Tibial artery (tissue), 4 donors: ENCODE measurements around the gene GPR45.

Experiments
- DNase-seq, 2 donors: peaks; one replicate each; pipeline ENCODE4 v3.0.0-alpha.2; 2019
- H3K27ac ChIP-seq, 2 donors: fragments of 200-600 bp; sonication (generic) in 1 of 2; 1 replicate in 1 of 2; 2 replicates in 1 of 2; pipeline ENCODE4 v1.5.1; 2018 to 2019; ENCODE audit warnings: mild to moderate bottlenecking in 1 of 2
- H3K27me3 ChIP-seq, 2 donors: fragments of 200-600 bp; sonication (generic) in 1 of 2; one replicate each; pipeline versions ENCODE4 v1.5.1 to v1.6.0; 2016 to 2019
- H3K36me3 ChIP-seq, 3 donors: fragments of 200-600 bp; sonication (generic) in 2 of 3; one replicate each; pipeline ENCODE4 v1.5.1; 2016 to 2019; ENCODE audit warnings: mild to moderate bottlenecking in 2 of 3
- H3K4me1 ChIP-seq, 4 donors: fragments of 200-600 bp; sonication (generic) in 2 of 4; 1 replicate in 3 of 4; 2 replicates in 1 of 4; pipeline ENCODE4 v1.5.1; 2016 to 2019
- H3K4me3 ChIP-seq, 2 donors: fragments of 200-600 bp; sonication (generic) in 1 of 2; 1 replicate in 1 of 2; 2 replicates in 1 of 2; pipeline ENCODE4 v1.5.1; 2018 to 2019; ENCODE audit warnings: mild to moderate bottlenecking in 2 of 2
- H3K9me3 ChIP-seq, 3 donors: fragments of 200-600 bp; sonication (generic) in 1 of 3; one replicate each; pipeline ENCODE4 v1.5.1; 2016 to 2019
- intact Hi-C: fragments of 100-400 bp; cut with DNase I; formaldehyde crosslinking; loops from one replicate; pipeline ENCODE4 v1.15.0; 2023; ENCODE audit warnings: low total_unique reads
- TF ChIP-seq, protein P1 (sequence below), 2 experiments: fragments of 200-600 bp in 1 of 2; fragments of 450-650 bp in 1 of 2; IDR thresholded peaks; one replicate each; pipeline ENCODE4 v1.5.1; 2017 to 2019; ENCODE audit warnings: antibody characterized with exemption in 2 of 2, mild to moderate bottlenecking in 1 of 2, moderate library complexity in 1 of 2

Gene GPR45

DNA sequence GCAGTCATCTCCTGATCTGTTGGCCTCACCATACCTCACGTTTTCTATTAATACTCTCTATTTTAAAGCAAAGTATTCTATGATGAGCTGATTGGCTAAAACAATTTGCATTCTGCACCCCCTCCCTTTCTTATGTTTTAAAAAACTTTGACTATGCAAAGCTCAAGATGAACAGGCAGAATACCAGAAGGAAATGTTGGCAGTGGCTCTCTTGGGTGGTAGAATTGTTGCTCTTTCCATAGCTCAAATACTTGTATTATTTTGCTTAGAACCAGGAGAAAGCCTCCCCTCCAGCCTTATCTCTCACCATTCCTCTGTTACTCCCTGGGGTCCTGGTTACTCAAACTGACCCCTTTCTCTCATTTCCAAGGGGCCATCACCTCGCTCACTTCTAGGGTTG, 14.4 kb downstream of the GPR45 start:
- no peak overlapping the region for H3K4me3 ChIP-seq
- no peaks in the 10 kb centered on the region for H3K27me3 ChIP-seq
- no peaks in the 10 kb centered on the region for H3K36me3 ChIP-seq
- TF ChIP-seq, protein P1, sequence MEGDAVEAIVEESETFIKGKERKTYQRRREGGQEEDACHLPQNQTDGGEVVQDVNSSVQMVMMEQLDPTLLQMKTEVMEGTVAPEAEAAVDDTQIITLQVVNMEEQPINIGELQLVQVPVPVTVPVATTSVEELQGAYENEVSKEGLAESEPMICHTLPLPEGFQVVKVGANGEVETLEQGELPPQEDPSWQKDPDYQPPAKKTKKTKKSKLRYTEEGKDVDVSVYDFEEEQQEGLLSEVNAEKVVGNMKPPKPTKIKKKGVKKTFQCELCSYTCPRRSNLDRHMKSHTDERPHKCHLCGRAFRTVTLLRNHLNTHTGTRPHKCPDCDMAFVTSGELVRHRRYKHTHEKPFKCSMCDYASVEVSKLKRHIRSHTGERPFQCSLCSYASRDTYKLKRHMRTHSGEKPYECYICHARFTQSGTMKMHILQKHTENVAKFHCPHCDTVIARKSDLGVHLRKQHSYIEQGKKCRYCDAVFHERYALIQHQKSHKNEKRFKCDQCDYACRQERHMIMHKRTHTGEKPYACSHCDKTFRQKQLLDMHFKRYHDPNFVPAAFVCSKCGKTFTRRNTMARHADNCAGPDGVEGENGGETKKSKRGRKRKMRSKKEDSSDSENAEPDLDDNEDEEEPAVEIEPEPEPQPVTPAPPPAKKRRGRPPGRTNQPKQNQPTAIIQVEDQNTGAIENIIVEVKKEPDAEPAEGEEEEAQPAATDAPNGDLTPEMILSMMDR (IDR thresholded peaks at IDR 0.05): no peak
- intact Hi-C loops: no loop called here
- H3K27ac ChIP-seq: no peak overlapping the region
- no peak for DNase-seq
- no peaks in the 10 kb centered on the region for H3K4me1 ChIP-seq
- H3K9me3 ChIP-seq: no peaks in the 10 kb centered on the region

DNA sequence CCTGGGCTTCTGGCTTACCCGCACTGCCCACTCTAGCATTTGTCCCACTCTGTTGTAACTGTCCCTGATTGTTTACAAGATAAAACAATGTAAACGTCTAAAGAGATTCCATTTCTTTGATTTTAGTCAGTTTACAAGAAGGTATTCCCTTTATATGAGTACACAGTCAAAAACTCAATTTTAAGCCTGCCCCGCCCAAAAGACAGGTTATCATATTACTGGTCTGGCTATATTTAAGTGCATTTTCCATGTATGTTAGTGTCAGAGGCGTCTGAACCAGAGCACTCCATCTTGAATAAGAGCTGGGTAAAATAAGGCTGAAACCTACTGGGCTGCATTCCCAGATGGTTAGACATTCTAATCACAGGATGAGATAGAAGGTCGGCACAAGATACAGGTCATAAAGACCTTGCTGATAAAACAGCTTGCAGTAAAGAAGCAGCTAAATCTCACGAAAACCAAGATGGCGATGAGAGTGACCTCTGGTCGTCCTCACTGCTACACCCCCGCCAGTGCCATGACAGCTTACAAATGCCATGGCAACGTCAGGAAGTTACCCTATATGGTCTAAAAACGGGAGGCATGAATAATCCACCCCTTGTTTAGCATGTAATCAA, 15.0 kb downstream of the GPR45 start:
- intact Hi-C loops: no loop called here
- no peak for DNase-seq
- no peaks in the 10 kb centered on the region for H3K27me3 ChIP-seq
- H3K36me3 ChIP-seq: no peaks in the 10 kb centered on the region
- H3K27ac ChIP-seq: no peak overlapping the region
- H3K4me1 ChIP-seq: no peaks in the 10 kb centered on the region
- H3K4me3 ChIP-seq: no peak overlapping the region
- H3K9me3 ChIP-seq: no peaks in the 10 kb centered on the region
- TF ChIP-seq, protein P1 (IDR thresholded peaks at IDR 0.05): no peak

DNA sequence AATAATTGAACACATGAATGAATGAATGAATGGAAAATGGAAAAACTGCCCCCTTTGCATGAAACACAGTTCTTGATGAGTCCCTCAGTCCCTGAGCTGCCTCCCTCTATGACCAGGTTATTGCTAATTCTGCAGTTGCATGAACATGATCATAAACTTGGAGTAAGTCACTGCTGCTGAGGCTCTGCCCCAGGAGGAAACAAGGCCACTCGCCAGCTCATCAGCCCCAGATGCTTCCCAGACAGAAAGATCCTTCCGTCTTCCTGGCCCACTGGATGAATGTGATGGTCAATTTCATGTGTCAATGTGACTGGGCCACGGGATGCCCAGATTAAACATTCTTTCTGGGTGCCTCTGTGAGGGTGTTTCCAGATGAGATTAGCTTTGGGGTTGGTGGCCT, 16.4 kb downstream of the GPR45 start:
- peaks cover 0 to 9% (median 4%) of the 10 kb centered on the region in 3 donors for H3K36me3 ChIP-seq
- no peak for DNase-seq
- TF ChIP-seq, protein P1 (IDR thresholded peaks at IDR 0.05): no peak
- intact Hi-C loops: no loop called here
- no peak overlapping the region for H3K27ac ChIP-seq
- no peaks in the 10 kb centered on the region for H3K9me3 ChIP-seq
- H3K27me3 ChIP-seq: no peaks in the 10 kb centered on the region
- H3K4me1 ChIP-seq: no peaks in the 10 kb centered on the region
- H3K4me3 ChIP-seq: no peak overlapping the region

DNA sequence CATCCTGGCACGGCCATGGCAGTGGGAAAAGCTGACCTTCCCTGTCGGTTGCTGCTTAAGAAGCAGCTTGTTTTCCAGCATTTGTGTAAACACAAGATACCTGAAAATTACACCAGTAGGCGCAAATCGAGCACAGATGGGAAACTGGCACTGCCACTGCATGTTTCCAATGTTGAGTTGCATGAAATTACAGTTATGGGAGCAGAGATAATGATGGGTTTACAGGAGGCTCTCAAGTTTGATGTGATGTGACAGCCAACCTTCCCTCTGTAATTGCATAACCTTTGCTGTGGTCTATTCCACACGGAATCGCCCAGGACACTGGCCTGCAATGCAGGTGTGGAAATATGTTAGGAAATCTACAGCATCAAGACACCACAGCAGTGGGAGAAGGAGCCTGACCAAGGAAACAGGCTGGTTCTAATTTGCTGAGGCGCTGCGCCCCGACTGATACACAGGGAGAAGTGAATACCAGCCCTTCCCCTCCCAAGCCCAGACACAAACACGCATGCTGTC, 17.4 kb downstream of the GPR45 start:
- Histone ChIP-seq H3K4me3 (no peak overlapping the region), H3K27me3 (no peaks in the 10 kb centered on the region), H3K27ac (no peak overlapping the region), H3K4me1 (no peaks in the 10 kb centered on the region), H3K9me3 (no peaks in the 10 kb centered on the region), H3K36me3 (peaks cover 0 to 15% (median 14%) of the 10 kb centered on the region in 3 donors)
- no peak for DNase-seq
- TF ChIP-seq, protein P1 (IDR thresholded peaks at IDR 0.05): no peak
- intact Hi-C loops: no loop called here

DNA sequence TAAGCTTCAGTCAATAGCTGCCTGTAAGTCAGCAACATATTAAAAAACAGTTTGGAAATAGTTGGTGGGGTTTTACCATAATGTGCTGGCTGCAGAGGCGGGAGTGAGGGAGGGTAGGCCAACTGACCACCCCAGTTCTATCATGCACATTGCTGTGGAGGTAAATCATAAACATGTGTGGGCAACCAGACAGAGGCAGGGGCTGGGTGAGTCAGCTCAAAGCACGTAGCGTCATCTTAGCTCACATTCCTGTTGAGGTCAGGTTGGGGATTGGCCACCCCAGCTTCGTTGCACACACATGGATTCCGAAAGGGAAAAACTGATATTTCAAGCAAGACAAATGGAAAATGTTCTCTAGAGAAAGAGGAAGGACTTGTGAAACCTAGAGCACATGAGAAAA, 19.5 kb downstream of the GPR45 start:
- TF ChIP-seq, protein P1 (IDR thresholded peaks at IDR 0.05): no peak
- no peaks in the 10 kb centered on the region for H3K4me1 ChIP-seq
- H3K4me3 ChIP-seq: no peak overlapping the region
- H3K27me3 ChIP-seq: no peaks in the 10 kb centered on the region
- no peaks in the 10 kb centered on the region for H3K9me3 ChIP-seq
- no peak for DNase-seq
- H3K27ac ChIP-seq: no peak overlapping the region
- H3K36me3 ChIP-seq: peaks cover 9 to 23% (median 15%) of the 10 kb centered on the region in 3 donors
- intact Hi-C loops: no loop called here
